K562 (cell line): Measurements from ENCODE around the gene RBAK. TPM values are rescaled to one million over a fixed set of nuclear protein-coding genes. Genes with fewer than 3 reads are reported as not detected.

Experiments
- AFF1 ChIP-seq, 2 experiments: fragments of 450-650 bp; IDR thresholded peaks; 2 replicates each; pipeline ENCODE4 v1.6.1; 2018; ENCODE audit warnings: mild to moderate bottlenecking in 2 of 2, low read depth in 1 of 2; ENCODE audit not compliant: partially characterized antibody in 2 of 2
- CBFA2T2 ChIP-seq: fragments of 450-650 bp; conservative IDR thresholded peaks from 2 replicates; pipeline ENCODE4 v1.6.1; 2017; ENCODE audit warnings: mild to moderate bottlenecking
- ETV6 ChIP-seq, 3 experiments: fragments of 150-350 bp in 1 of 3; sonication (generic) in 1 of 3; formaldehyde crosslinking in 1 of 3; IDR thresholded peaks; 2 replicates each; pipeline versions ENCODE4 v1.6.1 to v1.8.0; 2014 to 2022; ENCODE audit warnings: borderline replicate concordance in 2 of 3, low read depth in 2 of 3, antibody characterized with exemption in 1 of 3, low read length in 1 of 3, mild to moderate bottlenecking in 1 of 3, missing genetic modification reagents in 1 of 3
- FOSL1 ChIP-seq: fragments of 200-800 bp; sonication (Bioruptor generic); conservative IDR thresholded peaks from 2 replicates; pipeline ENCODE4 v1.6.1; 2016; ENCODE audit warnings: missing genetic modification characterization, missing compliant biosample characterization
- FOXJ2 ChIP-seq: fragments of 200-800 bp; sonication (Bioruptor generic); IDR thresholded peaks from 2 replicates; pipeline ENCODE4 v1.6.1; 2016; ENCODE audit warnings: missing genetic modification characterization, missing compliant biosample characterization
- FOXP4 ChIP-seq: sonication (generic); formaldehyde crosslinking; IDR thresholded peaks from 2 replicates; pipeline ENCODE4 v1.8.0; 2022; ENCODE audit warnings: mild to moderate bottlenecking, missing genetic modification reagents, borderline replicate concordance
- HDGF ChIP-seq: fragments of 450-650 bp; IDR thresholded peaks from 2 replicates; pipeline ENCODE4 v1.6.1; 2016
- HSF4 ChIP-seq: fragments of 250-450 bp; sonication (Bioruptor Pico); IDR thresholded peaks from 2 replicates; pipeline ENCODE4 v2.1.2; 2022; ENCODE audit warnings: mild to moderate bottlenecking, moderate library complexity, borderline replicate concordance
- ILK ChIP-seq: fragments of 450-650 bp; IDR thresholded peaks from 2 replicates; pipeline ENCODE4 v1.6.1; 2016; ENCODE audit warnings: missing genetic modification characterization, low read depth, mild to moderate bottlenecking, missing compliant biosample characterization, moderate library complexity, borderline replicate concordance
- KLF10 ChIP-seq: fragments of 250-450 bp; sonication (Bioruptor Pico); IDR thresholded peaks from 2 replicates; pipeline ENCODE4 v1.6.1; 2021; ENCODE audit warnings: matching md5 sums
- MYBL2 ChIP-seq, 2 experiments: fragments of 450-650 bp in 1 of 2; sonication (generic) in 1 of 2; formaldehyde crosslinking in 1 of 2; IDR thresholded peaks; 2 replicates each; pipeline versions ENCODE4 v1.6.1 to v1.8.1; 2017 to 2022; ENCODE audit warnings: borderline replicate concordance in 1 of 2, inconsistent platforms in 1 of 2, low read depth in 1 of 2, mild to moderate bottlenecking in 1 of 2, missing genetic modification reagents in 1 of 2, moderate library complexity in 1 of 2
- POLR2AphosphoS5 ChIP-seq: IDR thresholded peaks from 2 replicates; pipeline ENCODE4 v1.6.1; 2011; ENCODE audit warnings: mild to moderate bottlenecking, low read depth, low read length, moderate library complexity; ENCODE audit not compliant: control insufficient read depth, insufficient read depth
- PYGO2 ChIP-seq: fragments of 450-650 bp; IDR thresholded peaks from 2 replicates; pipeline ENCODE4 v1.6.1; 2016; ENCODE audit warnings: mild to moderate bottlenecking, missing genetic modification characterization, moderate library complexity, missing compliant biosample characterization
- SMARCA4 ChIP-seq: fragments of 450-650 bp; IDR thresholded peaks from 2 replicates; pipeline ENCODE4 v1.6.1; 2016
- SOX6 ChIP-seq: fragments of 450-650 bp; IDR thresholded peaks from 2 replicates; pipeline ENCODE4 v1.6.1; 2014; ENCODE audit warnings: mild to moderate bottlenecking
- STAT5A ChIP-seq: IDR thresholded peaks from 2 replicates; pipeline ENCODE4 v1.6.1; 2012; ENCODE audit warnings: low read length, inconsistent platforms, borderline replicate concordance
- ZNF146 ChIP-seq: IDR thresholded peaks from one replicate; pipeline ENCODE4 v1.6.1; 2018; ENCODE audit warnings: missing compliant biosample characterization; ENCODE audit not compliant: unreplicated experiment
- ZNF239 ChIP-seq: fragments of 250-450 bp; sonication (Bioruptor Pico); IDR thresholded peaks from 2 replicates; pipeline ENCODE4 v1.4.0; 2020; ENCODE audit warnings: mild to moderate bottlenecking
- ZNF347 ChIP-seq: fragments of 450-650 bp; formaldehyde crosslinking; IDR thresholded peaks from 2 replicates; pipeline ENCODE4 v1.4.0; 2020; ENCODE audit warnings: low read depth, mild to moderate bottlenecking, moderate library complexity
- polyA plus RNA-seq, 8 experiments: library from polyadenylated mRNA; depleted of rRNA in 4 of 8; stranded (reverse) in 5 of 8; unstranded in 3 of 8; fragments of >200 nt; fragmentation: Nextera tagmentation in 2 of 8; fragmentation: Illumina TruSeq in 1 of 8; extraction: Ambion mirVana in 2 of 8; extraction: Trizol in 1 of 8; gene quantifications; 2 replicates each; pipeline versions ENCODE4 v1.2.1 to v1.2.3, GENCODE V29; 2011 to 2014; ENCODE audit warnings: inconsistent platforms in 1 of 8, missing spikeins in 1 of 8
- total RNA-seq, 7 experiments: library from RNA; depleted of rRNA in 6 of 7; stranded (reverse); fragments of >200 nt in 6 of 7; fragmentation: Illumina TruSeq in 2 of 7; extraction: Trizol in 2 of 7; gene quantifications; 2 replicates each; pipeline versions ENCODE4 v1.2.1 to v1.2.3, GENCODE V29; 2011 to 2021; ENCODE audit warnings: low replicate concordance in 1 of 7
- TF ChIP-seq, protein P1 (sequence below): fragments of 450-650 bp; IDR thresholded peaks from 2 replicates; pipeline ENCODE4 v1.6.1; 2018; ENCODE audit warnings: mild to moderate bottlenecking, low read depth; ENCODE audit not compliant: partially characterized antibody

The RBAK gene
- total and polyA plus RNA-seq, 9 of the 15 experiments (the other 6 are each of a cell fraction or from before 2014, with no cell fraction given): 2.7 to 13.2 (median 10.1) TPM

GRCh38 chr7:5083311-5083711 lies 37.7 kb downstream of the RBAK start (continued):
- TF ChIP-seq ILK (tag) (no peak), ETV6 (IDR thresholded peaks at IDR 0.05; ENCODE audit: borderline replicate concordance in 1 of 2, low read depth in 2 of 2, low read length in 1 of 2) (no peak), ETV6 (CRISPR knock-in tag; IDR thresholded peaks at IDR 0.05; ENCODE audit: borderline replicate concordance) (no peak), FOXJ2 (tag) (no peak), CBFA2T2 (peak; percentile 98), SOX6 (peak; percentile 89), AFF1 (IDR thresholded peaks at IDR 0.05; ENCODE audit: low read depth in 1 of 2, partially characterized antibody in 2 of 2) (peak in 1 of 2 experiments; percentile 32), HSF4 (CRISPR knock-in tag) (no peak), FOSL1 (tag) (no peak), STAT5A (peak; percentile 95), HDGF (no peak), ZNF146 (CRISPR knock-in tag) (no peak), POLR2AphosphoS5 (peak; percentile 95), SMARCA4 (peak; percentile 72), ZNF239 (CRISPR knock-in tag) (no peak), ZNF347 (CRISPR knock-in tag) (no peak), MYBL2 (IDR thresholded peaks at IDR 0.05; ENCODE audit: low read depth) (no peak), MYBL2 (CRISPR knock-in tag; IDR thresholded peaks at IDR 0.05; ENCODE audit: borderline replicate concordance) (no peak), FOXP4 (CRISPR knock-in tag) (0 out of 2 replicates have a peak, but pooled peaks have one; percentile 28), KLF10 (CRISPR knock-in tag) (no peak), PYGO2 (tag) (no peak)
- TF ChIP-seq, protein P1, sequence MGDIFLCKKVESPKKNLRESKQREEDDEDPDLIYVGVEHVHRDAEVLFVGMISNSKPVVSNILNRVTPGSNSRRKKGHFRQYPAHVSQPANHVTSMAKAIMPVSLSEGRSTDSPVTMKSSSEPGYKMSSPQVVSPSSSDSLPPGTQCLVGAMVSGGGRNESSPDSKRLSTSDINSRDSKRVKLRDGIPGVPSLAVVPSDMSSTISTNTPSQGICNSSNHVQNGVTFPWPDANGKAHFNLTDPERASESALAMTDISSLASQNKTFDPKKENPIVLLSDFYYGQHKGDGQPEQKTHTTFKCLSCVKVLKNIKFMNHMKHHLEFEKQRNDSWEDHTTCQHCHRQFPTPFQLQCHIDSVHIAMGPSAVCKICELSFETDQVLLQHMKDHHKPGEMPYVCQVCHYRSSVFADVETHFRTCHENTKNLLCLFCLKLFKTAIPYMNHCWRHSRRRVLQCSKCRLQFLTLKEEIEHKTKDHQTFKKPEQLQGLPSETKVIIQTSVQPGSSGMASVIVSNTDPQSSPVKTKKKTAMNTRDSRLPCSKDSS: no peak
